Gastrocnemius medialis (tissue), 4 donors: ENCODE results near the gene FADD.

ENCODE experiments used
- POLR2A ChIP-seq, 2 donors: fragments of 450-650 bp; IDR thresholded peaks; one replicate each; pipeline ENCODE4 v1.6.1; 2017; ENCODE audit warnings: antibody characterized with exemption in 2 of 2, mild to moderate bottlenecking in 2 of 2, moderate library complexity in 2 of 2
- TF ChIP-seq, protein P1 (sequence below), 5 experiments: fragments of 450-650 bp in 3 of 5; fragments of 200-600 bp in 2 of 5; sonication (generic) in 2 of 5; IDR thresholded peaks in 4 of 5; conservative IDR thresholded peaks in 1 of 5; 1 replicate in 4 of 5; 2 replicates in 1 of 5; pipeline ENCODE4 v1.5.1; 2016 to 2019; ENCODE audit warnings: antibody characterized with exemption in 5 of 5, mild to moderate bottlenecking in 3 of 5, moderate library complexity in 3 of 5

DNA sequence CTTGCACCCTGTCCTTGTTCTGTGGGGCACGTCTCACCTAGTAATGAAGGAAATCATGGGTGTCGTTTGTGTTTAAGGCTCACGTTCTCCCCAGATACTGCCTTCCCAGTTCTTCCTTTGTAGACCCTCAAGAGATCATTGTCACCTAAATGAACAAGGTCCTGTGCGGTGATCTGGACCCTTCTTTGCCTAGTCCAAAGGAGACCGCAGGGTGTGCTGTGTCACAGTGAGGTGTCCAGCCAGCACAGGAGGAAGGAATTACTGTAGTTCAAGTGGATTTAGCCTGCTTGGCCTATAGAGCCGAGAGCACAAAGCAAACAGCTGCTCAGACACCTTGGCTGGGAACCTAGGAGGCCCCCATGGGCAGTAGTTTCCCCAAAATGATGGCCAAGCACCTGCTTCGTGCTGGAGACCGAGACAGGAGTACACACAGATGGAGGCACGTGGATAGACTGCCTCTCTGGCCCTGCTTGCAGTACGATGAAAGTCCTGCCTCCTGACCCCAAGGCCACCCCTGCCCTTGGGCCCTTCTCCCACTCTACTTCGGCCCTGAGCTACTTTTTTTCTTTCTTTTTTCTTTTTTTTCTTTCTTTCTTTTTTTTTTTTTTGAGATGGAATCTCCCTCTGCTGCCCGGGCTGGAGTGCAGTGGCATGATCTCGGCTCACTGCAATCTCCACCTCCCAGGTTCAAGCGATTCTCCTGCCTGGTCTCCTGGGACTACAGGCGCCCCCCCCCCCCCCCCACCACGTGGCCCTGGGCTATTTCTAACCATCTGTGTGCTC lies 48.0 kb downstream of the FADD start:
- TF ChIP-seq, protein P1, sequence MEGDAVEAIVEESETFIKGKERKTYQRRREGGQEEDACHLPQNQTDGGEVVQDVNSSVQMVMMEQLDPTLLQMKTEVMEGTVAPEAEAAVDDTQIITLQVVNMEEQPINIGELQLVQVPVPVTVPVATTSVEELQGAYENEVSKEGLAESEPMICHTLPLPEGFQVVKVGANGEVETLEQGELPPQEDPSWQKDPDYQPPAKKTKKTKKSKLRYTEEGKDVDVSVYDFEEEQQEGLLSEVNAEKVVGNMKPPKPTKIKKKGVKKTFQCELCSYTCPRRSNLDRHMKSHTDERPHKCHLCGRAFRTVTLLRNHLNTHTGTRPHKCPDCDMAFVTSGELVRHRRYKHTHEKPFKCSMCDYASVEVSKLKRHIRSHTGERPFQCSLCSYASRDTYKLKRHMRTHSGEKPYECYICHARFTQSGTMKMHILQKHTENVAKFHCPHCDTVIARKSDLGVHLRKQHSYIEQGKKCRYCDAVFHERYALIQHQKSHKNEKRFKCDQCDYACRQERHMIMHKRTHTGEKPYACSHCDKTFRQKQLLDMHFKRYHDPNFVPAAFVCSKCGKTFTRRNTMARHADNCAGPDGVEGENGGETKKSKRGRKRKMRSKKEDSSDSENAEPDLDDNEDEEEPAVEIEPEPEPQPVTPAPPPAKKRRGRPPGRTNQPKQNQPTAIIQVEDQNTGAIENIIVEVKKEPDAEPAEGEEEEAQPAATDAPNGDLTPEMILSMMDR (IDR thresholded peaks at IDR 0.05 in 4 of 5, conservative IDR thresholded peaks at IDR 0.05 in 1 of 5) = no peak
- TF ChIP-seq POLR2A (IDR thresholded peaks at IDR 0.05) = no peak
